HG03520 (cell line): ENCODE results near the gene KCNG2.
"Not testable (repeated sequence)": the region's sequence is repeated elsewhere in the genome, so short reads cannot be mapped to it uniquely, and the experiment has no call there.

Experiments used
- ATAC-seq: cut with Tn5 transposase; IDR thresholded peaks from one replicate; pipeline ENCODE4 v1.9.1; 2021; ENCODE audit warnings: mild to moderate bottlenecking, moderate library complexity; ENCODE audit not compliant: unreplicated experiment

Gene KCNG2

DNA sequence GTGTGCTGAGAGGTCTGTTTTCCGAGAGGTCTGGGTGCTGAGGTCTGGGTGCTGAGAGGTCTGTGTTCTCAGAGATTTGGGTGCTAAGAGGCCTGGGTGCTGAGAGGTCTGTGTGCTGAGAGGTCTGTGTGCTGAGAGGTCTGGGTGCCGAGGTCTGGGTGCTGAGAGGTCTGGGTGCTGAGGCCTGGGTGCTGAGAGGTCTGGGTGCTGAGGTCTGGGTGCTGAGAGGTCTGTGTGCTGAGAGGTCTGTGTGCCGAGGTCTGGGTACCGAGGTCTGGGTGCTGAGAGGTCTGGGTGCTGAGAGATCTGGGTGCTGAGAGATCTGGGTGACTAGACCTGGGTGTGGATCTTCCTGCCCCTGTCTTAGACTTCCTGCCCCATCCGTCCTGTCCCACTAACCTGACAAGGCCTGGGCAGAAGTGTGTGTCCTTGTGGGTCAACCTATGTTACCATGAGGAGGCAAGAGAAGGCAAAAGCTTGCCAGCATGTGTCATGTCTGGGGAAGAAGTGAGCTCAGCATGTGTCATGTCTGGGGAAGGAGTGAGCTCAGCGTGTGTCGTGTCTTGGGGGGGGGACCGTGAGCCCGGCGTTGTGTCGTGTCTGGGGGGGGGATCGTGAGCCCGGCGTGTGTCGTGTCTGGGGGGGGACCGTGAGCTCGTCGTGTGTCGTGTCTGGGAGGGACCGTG lies 69.3 kb downstream of the KCNG2 start:
- ATAC-seq = no peak

DNA sequence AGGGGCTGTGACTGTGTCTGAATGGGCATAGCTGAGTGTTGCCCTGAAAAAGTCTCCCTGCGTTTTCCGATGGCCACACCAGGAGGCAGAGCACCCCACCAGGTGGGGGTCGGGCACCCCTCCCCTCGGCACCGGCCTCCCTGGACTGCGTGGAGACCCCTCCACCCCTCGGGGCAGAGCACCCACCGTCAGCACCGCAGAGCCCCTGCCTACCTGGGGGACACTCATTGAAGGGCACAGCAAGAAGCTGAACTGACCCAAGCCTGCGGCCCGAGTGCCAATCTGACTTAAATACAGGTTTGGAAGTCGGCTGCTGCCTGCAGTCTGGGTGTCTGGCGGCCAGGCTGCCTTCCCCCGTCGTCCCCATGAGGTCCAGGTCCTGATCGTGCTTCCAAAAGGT lies 69.9 kb downstream of the KCNG2 start:
- no peak for ATAC-seq

DNA sequence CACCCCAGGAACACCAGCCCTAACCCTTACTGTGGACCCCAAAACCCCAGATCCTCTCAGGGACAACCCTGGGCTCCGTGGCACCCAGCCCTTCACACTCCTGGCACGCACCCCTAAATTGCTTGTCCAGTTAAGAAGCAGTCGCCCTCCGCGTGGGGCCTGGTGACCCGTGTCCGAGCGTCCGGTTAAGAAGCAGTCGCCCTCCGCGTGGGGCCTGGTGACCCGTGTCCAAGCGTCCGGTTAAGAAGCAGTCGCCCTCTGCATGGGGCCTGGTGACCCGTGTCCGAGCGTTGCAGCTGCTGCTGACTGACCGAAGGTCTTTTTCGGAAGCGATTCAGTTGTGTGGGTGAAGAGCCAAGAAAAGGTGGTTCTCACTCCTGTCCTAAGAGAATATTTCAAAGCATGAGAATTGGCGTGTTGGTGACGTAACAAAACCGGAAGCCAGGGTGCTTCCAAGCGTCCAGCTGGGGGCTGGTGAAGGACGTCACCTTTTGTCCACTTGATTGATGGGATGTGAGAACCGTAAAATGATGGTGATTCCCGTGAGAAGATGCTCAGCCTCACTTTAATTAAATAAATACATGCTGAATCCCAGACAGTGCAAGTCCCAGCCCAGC lies 70.5 kb downstream of the KCNG2 start:
- no peak for ATAC-seq

- ATAC-seq = no peak
Observed at GRCh38 chr18:79868811-79869541, 71.2 kb downstream of the KCNG2 start.

DNA sequence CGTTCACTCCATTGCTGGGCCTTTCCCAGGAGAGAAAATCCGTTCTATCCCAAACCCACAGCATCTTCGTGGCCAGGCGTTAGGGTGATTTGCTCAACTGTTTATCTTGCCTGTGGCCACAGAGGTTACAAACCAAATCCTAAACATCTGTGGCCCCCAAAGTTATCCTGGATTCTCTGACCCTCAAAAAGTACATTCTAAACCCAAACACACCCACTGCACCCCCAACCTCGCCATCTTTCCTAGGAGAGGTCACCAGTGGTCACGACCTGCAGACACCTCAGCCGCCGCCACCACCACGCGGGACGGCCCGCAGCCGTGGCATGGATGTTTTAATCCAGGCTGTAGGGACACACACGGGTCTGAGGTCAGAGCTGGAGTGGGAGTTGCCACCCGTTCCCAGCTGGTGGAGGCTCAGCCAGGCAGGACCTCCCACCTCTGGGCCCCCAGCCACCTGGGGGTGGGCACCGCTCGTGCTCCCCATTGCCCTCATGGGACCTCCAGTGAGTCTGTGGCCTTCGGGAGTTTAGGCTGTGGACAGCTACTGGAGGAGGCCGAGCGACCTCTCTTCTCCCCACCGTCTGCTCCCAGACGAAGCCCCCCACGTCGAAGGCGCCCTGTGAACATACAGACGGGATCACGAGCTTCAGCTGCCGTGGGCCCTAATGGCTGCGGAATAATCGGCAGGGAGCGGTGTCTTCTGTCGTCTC lies 72.0 kb downstream of the KCNG2 start:
- ATAC-seq = no peak

- ATAC-seq = no peak
Observed at GRCh38 chr18:79870301-79871025, 72.7 kb downstream of the KCNG2 start.

DNA sequence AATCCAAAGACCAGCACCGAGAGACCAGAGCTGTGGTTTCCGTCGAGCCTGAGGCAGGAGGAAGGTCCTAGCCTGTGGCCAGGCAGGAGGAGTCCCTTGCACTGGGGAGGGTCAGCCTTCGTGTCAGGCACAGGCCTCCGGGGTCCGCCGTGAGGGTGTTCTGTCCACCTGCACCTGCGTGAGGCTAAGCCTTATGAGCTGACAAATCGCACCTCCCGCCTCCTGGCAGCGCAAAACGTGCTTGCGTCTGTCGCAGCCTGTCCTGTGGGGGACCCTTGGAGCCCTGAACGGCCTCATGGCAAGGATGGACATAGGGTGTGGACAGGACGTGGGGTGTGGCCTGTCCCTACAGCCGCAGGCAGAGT lies 73.3 kb downstream of the KCNG2 start:
- no peak for ATAC-seq

DNA sequence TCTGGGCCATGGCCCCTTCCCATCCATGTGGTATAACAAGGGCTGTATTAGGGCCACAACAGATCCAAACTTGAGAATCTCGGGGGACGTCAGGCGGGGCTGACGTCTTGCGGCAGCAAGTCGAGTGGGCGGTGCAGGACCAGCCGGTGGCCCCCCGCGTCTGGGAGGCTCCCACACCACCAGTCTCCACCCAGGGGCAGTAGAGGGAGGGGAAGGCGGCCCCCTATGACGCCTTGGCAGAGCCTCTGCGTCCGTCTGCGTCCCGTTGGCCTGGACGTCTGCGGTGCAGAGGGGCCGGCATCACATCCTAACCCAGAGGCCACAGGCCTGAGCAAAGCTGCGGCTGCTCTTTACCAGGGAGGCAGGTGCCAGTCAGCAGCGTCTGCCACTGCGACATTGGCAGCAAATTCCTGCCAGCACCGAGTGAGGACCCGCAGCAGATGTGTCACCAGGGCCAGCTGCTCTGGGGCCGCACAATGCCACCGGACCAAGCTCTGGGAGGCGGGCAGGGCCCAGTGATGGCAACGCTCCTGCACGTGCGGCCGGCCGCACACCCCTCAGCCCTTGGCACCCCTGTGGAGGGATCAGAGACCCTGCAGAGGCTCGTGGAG lies 73.8 kb downstream of the KCNG2 start:
- ATAC-seq = no peak

DNA sequence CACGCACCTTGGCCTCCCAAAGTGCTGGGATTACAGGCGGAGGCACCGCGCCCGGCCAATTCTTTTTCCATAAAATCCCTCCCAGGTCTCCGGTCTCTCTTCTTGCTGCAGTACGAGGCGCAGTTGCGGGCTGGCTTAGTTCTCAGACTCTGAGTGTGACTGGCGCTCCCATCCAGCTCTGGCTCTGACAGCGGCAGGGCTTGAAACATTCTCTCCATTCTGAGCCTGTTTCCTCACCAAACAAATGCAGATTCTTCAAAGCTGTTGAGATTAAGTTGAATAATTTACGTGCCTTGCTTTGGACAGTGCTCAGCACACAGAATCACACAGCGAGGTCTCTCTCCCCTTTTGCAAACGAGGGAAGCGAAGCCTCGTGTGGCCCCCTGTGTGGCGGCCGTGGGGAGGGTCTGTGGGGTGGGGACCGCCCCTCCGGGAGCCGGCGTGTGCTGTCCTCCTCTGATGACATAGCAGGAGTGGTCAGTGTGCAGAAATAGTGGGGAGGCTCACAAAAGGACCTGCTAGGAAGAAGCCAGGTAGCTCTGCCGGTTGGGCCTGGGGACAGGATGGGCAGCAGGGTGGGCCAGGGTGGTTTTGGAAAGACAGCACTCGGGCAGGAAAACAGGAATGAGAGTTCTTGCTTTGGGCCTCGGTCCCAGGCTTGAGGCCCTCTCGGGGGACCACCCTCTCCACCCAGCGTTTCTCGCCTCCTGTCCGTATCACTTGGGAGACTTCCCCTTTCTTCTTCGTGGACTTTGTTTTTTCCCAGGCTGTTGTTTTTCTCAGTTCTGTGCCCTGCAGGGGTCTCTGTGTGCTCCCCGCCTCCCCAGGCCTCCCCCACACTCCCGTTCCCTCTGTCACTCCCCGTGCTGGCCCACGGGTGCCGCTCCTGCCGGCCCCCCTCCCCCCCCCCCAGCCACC lies 75.0 kb downstream of the KCNG2 start:
- no peak for ATAC-seq

GRCh38 chr18:79873449-79874110 lies 75.8 kb downstream of the KCNG2 start:
- ATAC-seq = no peak

- ATAC-seq = no peak
Observed at GRCh38 chr18:79874553-79875530, 77.1 kb downstream of the KCNG2 start.

DNA sequence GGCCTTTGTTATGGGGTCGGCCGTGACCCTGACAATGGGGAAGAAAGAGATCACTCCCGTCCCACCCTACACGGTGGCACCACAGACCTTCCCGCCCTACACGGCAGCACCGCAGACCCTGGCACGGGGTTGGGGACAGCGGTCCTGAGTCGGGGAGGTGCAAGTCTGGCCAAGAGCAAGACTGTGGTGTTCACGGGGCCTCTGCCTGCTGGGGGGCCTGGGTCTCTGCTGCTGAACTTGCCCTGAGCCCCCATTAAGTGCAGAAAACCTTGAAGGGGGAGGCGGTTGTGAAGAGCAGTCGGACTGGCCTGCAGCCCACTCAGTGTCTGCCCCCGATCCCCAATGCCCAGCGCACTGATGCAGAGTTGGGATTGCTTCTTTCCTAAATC lies 77.8 kb downstream of the KCNG2 start:
- ATAC-seq = no peak

GRCh38 chr18:79875931-79876461 lies 78.3 kb downstream of the KCNG2 start:
- no peak for ATAC-seq

DNA sequence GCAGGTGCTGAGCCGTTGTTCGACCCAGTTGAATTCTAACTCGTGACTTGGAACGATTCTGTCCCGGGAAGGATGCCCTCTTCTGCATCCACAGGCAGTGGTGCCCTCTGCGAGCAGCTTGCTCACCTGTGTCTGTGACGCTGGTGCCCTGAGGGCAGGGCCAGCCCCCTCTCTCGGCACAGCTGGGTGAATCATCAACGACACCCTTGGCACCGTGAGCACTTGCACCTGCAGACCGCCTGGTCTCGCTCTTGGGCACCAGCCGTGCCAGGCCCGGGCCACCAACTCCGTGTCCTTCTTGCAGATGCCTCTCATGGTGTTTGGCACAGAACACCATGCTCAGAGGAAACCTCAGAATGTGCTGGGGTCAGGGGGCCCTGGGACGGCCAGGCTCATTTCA lies 78.8 kb downstream of the KCNG2 start:
- ATAC-seq = no peak

DNA sequence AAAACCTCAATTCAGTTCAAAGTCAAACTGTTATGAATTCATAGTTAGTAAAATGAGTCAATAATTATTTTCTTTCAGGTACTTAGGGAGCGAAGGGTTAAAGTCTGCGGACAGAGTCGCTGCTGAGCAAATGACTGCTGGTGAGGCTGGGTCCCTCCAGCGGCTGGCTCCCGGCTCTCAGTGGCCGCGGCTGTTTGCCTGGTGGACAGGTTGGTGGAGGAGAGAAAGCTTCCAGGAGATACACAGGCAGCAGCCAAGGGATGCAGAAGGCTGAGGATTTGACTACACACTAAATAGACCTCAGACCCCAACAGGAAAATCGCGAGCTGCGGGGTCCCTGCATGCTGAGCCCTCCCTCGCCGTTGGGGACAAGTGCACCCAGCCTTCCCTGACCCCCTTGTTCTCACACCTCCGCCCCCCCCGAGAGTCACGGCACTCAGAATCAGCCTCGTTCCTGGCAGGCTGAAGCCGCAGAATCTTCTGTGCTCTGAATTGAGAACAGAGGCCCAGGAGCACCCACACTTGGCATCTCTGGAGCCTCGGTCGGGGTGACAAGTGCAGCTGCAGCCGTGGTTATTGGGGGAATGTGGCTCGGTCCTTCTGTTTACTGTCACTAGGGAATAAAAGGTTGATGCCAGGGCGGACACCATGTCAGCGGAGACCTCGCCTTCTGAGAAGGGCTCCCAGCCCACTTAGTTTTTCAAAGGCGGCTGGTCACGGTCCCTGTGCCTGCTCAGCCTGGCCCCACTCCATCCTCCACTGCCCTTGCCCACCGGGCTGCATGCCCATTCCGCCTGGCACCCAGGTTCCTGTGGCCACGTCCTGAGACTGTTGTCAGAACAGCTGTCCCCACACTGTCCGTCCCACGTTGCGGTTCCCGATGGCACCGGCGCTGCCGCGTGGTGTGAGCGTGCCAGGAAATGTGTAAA lies 79.7 kb downstream of the KCNG2 start:
- no peak for ATAC-seq

DNA sequence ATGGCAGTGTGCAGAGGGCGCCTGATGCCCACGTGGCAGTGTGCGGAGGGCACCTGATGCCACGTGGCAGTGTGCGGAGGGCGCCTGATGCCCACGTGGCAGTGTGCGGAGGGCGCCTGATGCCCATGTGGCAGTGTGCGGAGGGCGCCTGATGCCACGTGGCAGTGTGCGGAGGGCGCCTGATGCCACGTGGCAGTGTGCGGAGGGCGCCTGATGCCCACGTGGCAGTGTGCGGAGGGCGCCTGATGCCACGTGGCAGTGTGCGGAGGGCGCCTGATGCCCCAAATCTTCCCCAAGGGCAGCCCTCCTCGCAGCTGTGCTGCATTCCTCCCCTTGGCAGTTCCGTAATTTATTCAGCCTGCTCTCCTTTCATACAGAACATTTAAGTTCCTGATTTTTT lies 80.5 kb downstream of the KCNG2 start:
- not testable (repeated sequence) for ATAC-seq
